GM12878 (cell line): ENCODE measurements around the gene PATE4. TPM values are rescaled to one million over a fixed set of nuclear protein-coding genes. Genes with fewer than 3 reads are reported as not detected.

Experiments
- ATAC-seq: fragments of 200-7000 bp; cut with Tn5 transposase; 3 replicates; pipeline ENCODE4 v1.9.1; 2020; ENCODE audit warnings: mild to moderate bottlenecking, moderate library complexity
- BruUV-seq: library from RNA; stranded (reverse); fragments of 400-500 nt; replicated peaks from 2 replicates; lab custom pipeline; 2021; lab: Mats Ljungman, UMichigan
- CTCF ChIA-PET: fragments of 300-600 bp; sonication (Branson Sonifier 250); formaldehyde crosslinking; extraction: SDS; loops from one replicate; lab custom pipeline; 2021; ENCODE audit warnings: inconsistent platforms; lab: Yijun Ruan, JAX
- POLR2A ChIA-PET: fragments of 350-600 bp; formaldehyde crosslinking; extraction: SDS; loops from one replicate; lab custom pipeline; 2021; ENCODE audit warnings: inconsistent platforms; lab: Charles Lee
- RAD21 ChIA-PET: fragments of 300-600 bp; sonication (Branson Sonifier 250); formaldehyde crosslinking; loops from one replicate; lab custom pipeline; 2023; ENCODE audit warnings: antibody characterized with exemption; ENCODE audit not compliant: unreplicated experiment; lab: Charles Lee
- SMC1A ChIA-PET: fragments of 300-600 bp; sonication (Branson Sonifier 250); formaldehyde crosslinking; loops from one replicate; lab custom pipeline; 2023; ENCODE audit not compliant: unreplicated experiment, uncharacterized antibody; lab: Charles Lee
- DNase-seq: peaks from one replicate; pipeline ENCODE4 v3.0.0-alpha.2; 2011; ENCODE audit warnings: low read depth, low spot score
- FAIRE-seq: peaks from 3 replicates; lab custom pipeline; 2011; peaks lifted over from hg19 to GRCh38; lab: Jason Lieb, UNC
- H2AFZ ChIP-seq: 2 replicates; pipeline ENCODE4 v1.6.0; 2011; ENCODE audit warnings: low read depth, low read length, control low read depth; ENCODE audit not compliant: control insufficient read depth
- H3K27ac ChIP-seq: 2 replicates; pipeline ENCODE4 v1.5.1; 2011; ENCODE audit warnings: control low read depth; ENCODE audit not compliant: control insufficient read depth, insufficient read depth
- H3K27me3 ChIP-seq, 2 experiments: replicated peaks in 1 of 2; 2 replicates each; pipeline versions ENCODE4 v1.6.0 to v1.6.1; 2011; ENCODE audit warnings: low read length in 1 of 2; ENCODE audit not compliant: control insufficient read depth in 2 of 2, insufficient read depth in 2 of 2
- H3K36me3 ChIP-seq, 2 experiments: 2 replicates each; pipeline ENCODE4 v1.5.1; 2011; ENCODE audit warnings: low read length in 1 of 2; ENCODE audit not compliant: control insufficient read depth in 2 of 2, insufficient read depth in 2 of 2
- H3K4me1 ChIP-seq: 2 replicates; pipeline ENCODE4 v1.6.1; 2011; ENCODE audit warnings: mild to moderate bottlenecking, low read length, moderate library complexity, mixed read lengths; ENCODE audit not compliant: control insufficient read depth, insufficient read depth
- H3K4me2 ChIP-seq: 2 replicates; pipeline ENCODE4 v1.6.0; 2011; ENCODE audit warnings: control low read depth; ENCODE audit not compliant: control insufficient read depth, insufficient read depth
- H3K4me3 ChIP-seq: fragments of 200-600 bp; sonication (generic); 2 replicates; pipeline ENCODE4 v1.5.1; 2016
- H3K79me2 ChIP-seq: 2 replicates; pipeline ENCODE4 v1.6.0; 2011; ENCODE audit warnings: low read length; ENCODE audit not compliant: control insufficient read depth, insufficient read depth
- H3K9ac ChIP-seq: 2 replicates; pipeline ENCODE4 v1.8.0; 2011; ENCODE audit warnings: low read length, control low read depth, mixed read lengths; ENCODE audit not compliant: control insufficient read depth, insufficient read depth
- H3K9me3 ChIP-seq: replicated peaks from 3 replicates; pipeline ENCODE4 v1.5.1; 2011; ENCODE audit warnings: mild to moderate bottlenecking, low read length; ENCODE audit not compliant: control insufficient read depth, insufficient read depth
- H4K20me1 ChIP-seq: 2 replicates; pipeline ENCODE4 v1.6.0; 2011; ENCODE audit not compliant: control insufficient read depth, insufficient read depth
- BRCA1 ChIP-seq: IDR thresholded peaks from 2 replicates; pipeline ENCODE4 v1.6.1; 2011; ENCODE audit warnings: low read depth, low read length, improper control_type of control experiment
- CEBPZ ChIP-seq: fragments of 150-350 bp; IDR thresholded peaks from 2 replicates; pipeline ENCODE4 v1.6.1; 2016; ENCODE audit warnings: low read depth, low read length
- CHD1 ChIP-seq: IDR thresholded peaks from 2 replicates; pipeline ENCODE4 v1.6.1; 2012; ENCODE audit warnings: low read depth, low read length, improper control_type of control experiment
- ETV6 ChIP-seq, 2 experiments: fragments of 450-650 bp in 1 of 2; IDR thresholded peaks in 1 of 2; conservative IDR thresholded peaks in 1 of 2; 2 replicates each; pipeline ENCODE4 v1.6.1; 2014; ENCODE audit warnings: antibody characterized with exemption in 1 of 2, borderline replicate concordance in 1 of 2, low read depth in 1 of 2, mild to moderate bottlenecking in 1 of 2, moderate library complexity in 1 of 2
- LARP7 ChIP-seq: fragments of 450-650 bp; IDR thresholded peaks from 2 replicates; pipeline ENCODE4 v1.6.1; 2017; ENCODE audit warnings: mild to moderate bottlenecking
- NBN ChIP-seq: fragments of 450-650 bp; IDR thresholded peaks from 2 replicates; pipeline ENCODE4 v1.6.1; 2016
- RUNX3 ChIP-seq: IDR thresholded peaks from 2 replicates; pipeline ENCODE4 v1.6.1; 2012; ENCODE audit warnings: low read length, inconsistent platforms
- ZNF207 ChIP-seq: fragments of 450-650 bp; IDR thresholded peaks from 2 replicates; pipeline ENCODE4 v1.6.1; 2014; ENCODE audit warnings: antibody characterized with exemption, mild to moderate bottlenecking, borderline replicate concordance
- WGBS: methylation state at CpG from one replicate; pipeline ENCODE4 v1.1.6; 2016; ENCODE audit warnings: low lambda C conversion rate; ENCODE audit not compliant: insufficient replicate concordance, insufficient coverage; ENCODE audit errors: missing lambda C conversion rate; 5-methylcytosine and 5-hydroxymethylcytosine counted together
- in situ Hi-C: fragments of 300-500 bp; cut with MboI; formaldehyde crosslinking; loops from 9 replicates; pipeline ENCODE4 v1.14.3; 2018; ENCODE audit warnings: mixed read lengths
- intact Hi-C: fragments of 100-400 bp; cut with micrococcal nuclease; formaldehyde crosslinking; loops from one replicate; pipeline ENCODE4 v1.14.2; 2022; ENCODE audit not compliant: unreplicated experiment
- polyA plus RNA-seq, 11 experiments: library from polyadenylated mRNA; depleted of rRNA in 4 of 11; unstranded in 6 of 11; stranded (reverse) in 5 of 11; fragments of >200 nt; fragmentation: Nextera tagmentation in 4 of 11; fragmentation: Illumina TruSeq in 1 of 11; extraction: Ambion mirVana in 4 of 11; extraction: Trizol in 1 of 11; gene quantifications; 1 replicate in 1 of 11; 2 replicates in 10 of 11; pipeline versions ENCODE4 v1.2.1 to v1.2.3, GENCODE V29; 2011 to 2016; ENCODE audit warnings: inconsistent platforms in 2 of 11, missing spikeins in 2 of 11, low read depth in 1 of 11
- total RNA-seq, 4 experiments: library from RNA; depleted of rRNA in 3 of 4; stranded (reverse); fragments of >200 nt in 3 of 4; fragmentation: Illumina TruSeq in 1 of 4; extraction: Trizol in 1 of 4; gene quantifications; 2 replicates each; pipeline versions ENCODE4 v1.2.1 to v1.2.3, GENCODE V29; 2013 to 2021

PATE4 gene
- total and polyA plus RNA-seq, 10 of the 15 experiments (the other 5 are each of a cell fraction or from before 2014, with no cell fraction given) = 0.17 TPM; not detected in 9

- TF ChIP-seq LARP7 (no peak), ETV6 (conservative IDR thresholded peaks at IDR 0.05 in 1 of 2, IDR thresholded peaks at IDR 0.05 in 1 of 2; ENCODE audit: borderline replicate concordance in 1 of 2, low read depth in 1 of 2) (no peak), CEBPZ (no peak)
These were observed 48.2 kb downstream of the PATE4 start (continued) for GRCh38 chr11:125881291-125881690.

- no peak overlapping the region for H3K4me2 ChIP-seq
- H3K36me3 ChIP-seq = no peaks in the 10 kb centered on the region
- no peak overlapping the region for H3K4me3 ChIP-seq
- in situ Hi-C loops = loop anchor here (25.0 kb wide), 1 partner anchor 921 kb away; the partner anchor contains the start of gene CCDC15
- ChIA-PET CTCF (no interaction called here), RAD21 (no interaction called here), POLR2A (no interaction called here), SMC1A (no interaction called here)
- H3K9me3 ChIP-seq = no peaks in the 10 kb centered on the region
- H3K27ac ChIP-seq = no peak overlapping the region
- BruUV-seq = no TSS peak
- no peak overlapping the region for H3K9ac ChIP-seq
- no peaks in the 10 kb centered on the region for H3K4me1 ChIP-seq
- DNase-seq (no peak), ATAC-seq (no peak), FAIRE-seq (no peak)
- WGBS = 78% methylated on average over 8 of the region's 8 CpGs
- TF ChIP-seq RUNX3 (no peak), ZNF207 (no peak), BRCA1 (no peak), CHD1 (no peak), NBN (no peak)
- no peaks in the 10 kb centered on the region for H3K27me3 ChIP-seq
- no peak overlapping the region for H2AFZ ChIP-seq
- no peaks in the 10 kb centered on the region for H4K20me1 ChIP-seq
- intact Hi-C loops = no loop called here
- H3K79me2 ChIP-seq = peaks cover 6% of the 10 kb centered on the region
These were observed 50.3 kb downstream of the PATE4 start for GRCh38 chr11:125883375-125883774.
